ENCODE measurements around the gene EIF4ENIF1.

EIF4ENIF1 gene

GRCh38 chr22:31481129-31481528 lies 8.5 kb downstream of the EIF4ENIF1 start:
- in situ Hi-C loops (cut with MboI; ENCODE audit: low sequenced_read_pairs, unreplicated experiment), result no loop called here
- no peak for TF ChIP-seq CTCF (IDR thresholded peaks at IDR 0.05; ENCODE audit: borderline replicate concordance, control extremely low read depth, extremely low read depth, insufficient read depth, missing control alignments)
- DNase-seq (ENCODE audit: low spot score), result no peak

DNA sequence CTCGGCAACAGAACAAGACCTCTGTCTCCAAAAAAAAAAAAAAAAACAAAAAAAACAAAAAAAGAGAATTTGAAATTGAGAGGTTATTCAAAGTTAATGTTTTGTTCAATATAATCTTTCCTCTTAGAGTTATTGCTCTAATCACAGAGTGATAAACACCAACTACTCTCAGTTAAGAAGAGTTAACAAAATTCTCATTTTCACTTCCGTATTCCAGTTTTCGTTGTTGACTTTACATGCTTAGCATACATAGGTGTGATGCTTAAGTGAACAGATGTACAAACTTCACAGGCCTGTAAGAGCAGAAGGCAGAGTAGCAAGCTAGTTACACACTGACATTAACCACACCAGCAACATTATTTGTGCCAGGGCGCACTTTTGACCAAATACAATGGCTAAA lies 12.3 kb downstream of the EIF4ENIF1 start:
- TF ChIP-seq CTCF (IDR thresholded peaks at IDR 0.05; ENCODE audit: borderline replicate concordance, control extremely low read depth, extremely low read depth, insufficient read depth, missing control alignments), result no peak
- in situ Hi-C loops (cut with MboI; ENCODE audit: low sequenced_read_pairs, unreplicated experiment), result no loop called here
- peak; percentile 67 for DNase-seq (ENCODE audit: low spot score)

GRCh38 chr22:31475800-31476199 lies 13.8 kb downstream of the EIF4ENIF1 start:
- in situ Hi-C loops (cut with MboI; ENCODE audit: low sequenced_read_pairs, unreplicated experiment), result no loop called here
- no peak for DNase-seq (ENCODE audit: low spot score)
- no peak for TF ChIP-seq CTCF (IDR thresholded peaks at IDR 0.05; ENCODE audit: borderline replicate concordance, control extremely low read depth, extremely low read depth, insufficient read depth, missing control alignments)

- DNase-seq (ENCODE audit: low spot score), result no peak
- in situ Hi-C loops (cut with MboI; ENCODE audit: low sequenced_read_pairs, unreplicated experiment), result no loop called here
- no peak for TF ChIP-seq CTCF (IDR thresholded peaks at IDR 0.05; ENCODE audit: borderline replicate concordance, control extremely low read depth, extremely low read depth, insufficient read depth, missing control alignments)
Observed at GRCh38 chr22:31474743-31475142, 14.9 kb downstream of the EIF4ENIF1 start.

- in situ Hi-C loops (cut with MboI; ENCODE audit: low sequenced_read_pairs, unreplicated experiment), result no loop called here
- no peak for TF ChIP-seq CTCF (IDR thresholded peaks at IDR 0.05; ENCODE audit: borderline replicate concordance, control extremely low read depth, extremely low read depth, insufficient read depth, missing control alignments)
- no peak for DNase-seq (ENCODE audit: low spot score)
Observed at GRCh38 chr22:31465307-31465706, 24.3 kb downstream of the EIF4ENIF1 start.

DNA sequence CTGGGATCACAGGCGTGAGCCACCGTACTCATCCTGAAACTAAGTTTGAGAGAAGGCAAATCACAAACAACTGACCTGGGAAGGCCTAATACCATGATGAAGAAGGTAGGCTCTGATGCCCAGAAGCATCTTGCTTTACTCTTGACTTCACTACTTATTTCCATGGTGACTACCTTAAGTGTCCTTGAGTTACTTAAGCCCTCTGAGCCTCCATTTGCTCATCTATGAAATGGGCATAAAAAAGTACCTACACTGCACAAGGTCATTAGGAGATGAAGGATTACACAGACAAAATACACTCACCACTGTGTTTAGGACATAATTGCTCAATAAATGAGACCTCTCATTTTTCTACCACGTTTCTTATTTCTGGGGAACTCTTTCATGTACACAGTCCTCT lies 27.9 kb downstream of the EIF4ENIF1 start:
- in situ Hi-C loops (cut with MboI; ENCODE audit: low sequenced_read_pairs, unreplicated experiment), result no loop called here
- DNase-seq (ENCODE audit: low spot score), result no peak
- no peak for TF ChIP-seq CTCF (IDR thresholded peaks at IDR 0.05; ENCODE audit: borderline replicate concordance, control extremely low read depth, extremely low read depth, insufficient read depth, missing control alignments)
